K562 (cell line): ENCODE data around the gene PPIL1. TPM values are rescaled to one million over a fixed set of nuclear protein-coding genes. Genes with fewer than 3 reads are reported as not detected.
A peak's percentile ranks its signal among the peaks of the same experiment; 100 is the strongest.

ENCODE experiments used
- CHAMP1 ChIP-seq: fragments of 450-650 bp; IDR thresholded peaks from 2 replicates; pipeline ENCODE4 v1.6.1; 2016; ENCODE audit warnings: mild to moderate bottlenecking
- CREB1 ChIP-seq, 2 experiments: sonication (generic) in 1 of 2; formaldehyde crosslinking in 1 of 2; IDR thresholded peaks; 2 replicates each; pipeline versions ENCODE4 v1.6.1 to v1.8.0; 2012 to 2022; ENCODE audit warnings: inconsistent platforms in 1 of 2, mild to moderate bottlenecking in 1 of 2, missing genetic modification reagents in 1 of 2, moderate library complexity in 1 of 2
- DEAF1 ChIP-seq: fragments of 450-650 bp; formaldehyde crosslinking; IDR thresholded peaks from 2 replicates; pipeline ENCODE4 v1.4.0; 2020; ENCODE audit warnings: mild to moderate bottlenecking, moderate library complexity
- MNT ChIP-seq, 2 experiments: fragments of 450-650 bp; conservative IDR thresholded peaks; 2 replicates each; pipeline ENCODE4 v1.6.1; 2017; ENCODE audit warnings: mild to moderate bottlenecking in 2 of 2, moderate library complexity in 2 of 2
- RB1 ChIP-seq: fragments of 450-650 bp; IDR thresholded peaks from 2 replicates; pipeline ENCODE4 v1.6.1; 2017; ENCODE audit warnings: low read depth, mild to moderate bottlenecking
- SMC3 ChIP-seq: conservative IDR thresholded peaks from 2 replicates; pipeline ENCODE4 v1.6.1; 2011; ENCODE audit warnings: low read depth, low read length, improper control_type of control experiment; ENCODE audit not compliant: insufficient read depth
- ZNF24 ChIP-seq: fragments of 450-650 bp; IDR thresholded peaks from 2 replicates; pipeline ENCODE4 v1.6.1; 2016
- ZNF263 ChIP-seq: sonication (generic); formaldehyde crosslinking; IDR thresholded peaks from 2 replicates; pipeline ENCODE4 v1.8.0; 2022; ENCODE audit warnings: mild to moderate bottlenecking, missing genetic modification reagents, borderline replicate concordance
- ZNF431 ChIP-seq: sonication (generic); formaldehyde crosslinking; IDR thresholded peaks from 2 replicates; pipeline ENCODE4 v1.8.0; 2022; ENCODE audit warnings: mild to moderate bottlenecking, missing genetic modification reagents
- polyA plus RNA-seq, 8 experiments: library from polyadenylated mRNA; depleted of rRNA in 4 of 8; stranded (reverse) in 5 of 8; unstranded in 3 of 8; fragments of >200 nt; fragmentation: Nextera tagmentation in 2 of 8; fragmentation: Illumina TruSeq in 1 of 8; extraction: Ambion mirVana in 2 of 8; extraction: Trizol in 1 of 8; gene quantifications; 2 replicates each; pipeline versions ENCODE4 v1.2.1 to v1.2.3, GENCODE V29; 2011 to 2014; ENCODE audit warnings: inconsistent platforms in 1 of 8, missing spikeins in 1 of 8
- total RNA-seq, 7 experiments: library from RNA; depleted of rRNA in 6 of 7; stranded (reverse); fragments of >200 nt in 6 of 7; fragmentation: Illumina TruSeq in 2 of 7; extraction: Trizol in 2 of 7; gene quantifications; 2 replicates each; pipeline versions ENCODE4 v1.2.1 to v1.2.3, GENCODE V29; 2011 to 2021; ENCODE audit warnings: low replicate concordance in 1 of 7

PPIL1 gene
- total and polyA plus RNA-seq, 9 of the 15 experiments (the other 6 are each of a cell fraction or from before 2014, with no cell fraction given) = 65.8 to 205 (median 130) TPM

GRCh38 chr6:36851149-36851614 is 23.4 kb downstream of the PPIL1 start (continued):
- TF ChIP-seq MNT (conservative IDR thresholded peaks at IDR 0.05) (no peak), DEAF1 (CRISPR knock-in tag) (peak; percentile 75), RB1 (peak; percentile 18; the same call in 1 of the 2 replicates), CREB1 (IDR thresholded peaks at IDR 0.05) (no peak), CREB1 (CRISPR knock-in tag; IDR thresholded peaks at IDR 0.05) (0 out of 2 replicates have a peak, but pooled peaks have one; percentile 34), ZNF431 (CRISPR knock-in tag) (0 out of 2 replicates have a peak, but pooled peaks have one; percentile 34), CHAMP1 (no peak), SMC3 (peak; percentile 56), ZNF263 (0 out of 2 replicates have a peak, but pooled peaks have one; percentile 21), ZNF24 (no peak)
- TF ChIP-seq, all 486 proteins: peak for 26
